NCI-H2171 treated with DMSO at 0.1 percent for 48 hours (cell line): ENCODE results near the gene POU2F1.
"Not testable (repeated sequence)": the region's sequence is repeated elsewhere in the genome, so short reads cannot be mapped to it uniquely, and the experiment has no call there.

Experiments
- DNase-seq: peaks from one replicate; lab custom pipeline; 2025; lab: John Stamatoyannopoulos, UW

Gene POU2F1

GRCh38 chr1:167205306-167206050 lies 15.2 kb upstream of the POU2F1 start:
- DNase-seq, result not testable (repeated sequence)

GRCh38 chr1:167206166-167206835 lies 14.4 kb upstream of the POU2F1 start:
- no peak for DNase-seq

- no peak for DNase-seq
Measured at GRCh38 chr1:167207940-167208623, 12.6 kb upstream of the POU2F1 start.

GRCh38 chr1:167208624-167208976 lies 12.1 kb upstream of the POU2F1 start:
- DNase-seq, result no peak

GRCh38 chr1:167209044-167209443 lies 11.6 kb upstream of the POU2F1 start:
- DNase-seq, result no peak

GRCh38 chr1:167210966-167211674 lies 9.6 kb upstream of the POU2F1 start:
- DNase-seq, result no peak

- no peak for DNase-seq
Measured at GRCh38 chr1:167212025-167212424, 8.7 kb upstream of the POU2F1 start.

- no peak for DNase-seq
Measured at GRCh38 chr1:167216809-167217208, 3.9 kb upstream of the POU2F1 start.

- no peak for DNase-seq
Measured at GRCh38 chr1:167219194-167219593, 1.5 kb upstream of the POU2F1 start.

- peak; percentile 98 for DNase-seq
Measured at GRCh38 chr1:167219646-167220536, 795 bp upstream of the POU2F1 start.

GRCh38 chr1:167221126-167221737 lies 546 bp downstream of the POU2F1 start:
- DNase-seq, result no peak

GRCh38 chr1:167221738-167222610 lies 1.3 kb downstream of the POU2F1 start:
- DNase-seq, result peak; percentile 88

- DNase-seq, result no peak
Measured at GRCh38 chr1:167223144-167224103, 2.7 kb downstream of the POU2F1 start.

- not testable (repeated sequence) for DNase-seq
Measured at GRCh38 chr1:167224734-167225235, 4.1 kb downstream of the POU2F1 start.

GRCh38 chr1:167225920-167226319 lies 5.2 kb downstream of the POU2F1 start:
- no peak for DNase-seq

GRCh38 chr1:167227934-167228378 lies 7.3 kb downstream of the POU2F1 start:
- DNase-seq, result no peak

GRCh38 chr1:167229719-167230385 lies 9.2 kb downstream of the POU2F1 start:
- DNase-seq, result no peak

GRCh38 chr1:167230437-167230836 lies 9.8 kb downstream of the POU2F1 start:
- DNase-seq, result no peak
